Left forelimb (tissue), 1 donor: ENCODE data around the gene LPCAT2.
A peak's percentile ranks its signal among the peaks of the same experiment; 100 is the strongest.

Experiments
- DNase-seq: peaks from one replicate; pipeline ENCODE4 v3.0.0-alpha.2; 2018; ENCODE audit warnings: low spot score

Gene LPCAT2

GRCh38 chr16:55508941-55509931, at the start of gene LPCAT2:
Gene LPCAT2 (plus strand): TSS chr16:55509072. CDS start chr16:55509182, 110 bp downstream.
- DNase-seq: peak; percentile 90

- no peak for DNase-seq
Observed at GRCh38 chr16:55462241-55462640, 46.6 kb upstream of the LPCAT2 start.

GRCh38 chr16:55464375-55464774, 44.5 kb upstream of the LPCAT2 start:
- no peak for DNase-seq

GRCh38 chr16:55465077-55465896, 43.6 kb upstream of the LPCAT2 start:
- DNase-seq: peak; percentile 91

- DNase-seq: no peak
Observed at GRCh38 chr16:55466209-55466608, 42.7 kb upstream of the LPCAT2 start.

- no peak for DNase-seq
Observed at GRCh38 chr16:55467898-55468297, 41.0 kb upstream of the LPCAT2 start.

- no peak for DNase-seq
Observed at GRCh38 chr16:55468352-55468990, 40.4 kb upstream of the LPCAT2 start.

- no peak for DNase-seq
Observed at GRCh38 chr16:55469821-55470532, 38.9 kb upstream of the LPCAT2 start.

- DNase-seq: no peak
Observed at GRCh38 chr16:55470533-55471371, 38.1 kb upstream of the LPCAT2 start.

GRCh38 chr16:55471448-55472097, 37.3 kb upstream of the LPCAT2 start:
- no peak for DNase-seq

GRCh38 chr16:55473587-55473986, 35.3 kb upstream of the LPCAT2 start:
- DNase-seq: no peak

GRCh38 chr16:55474821-55475220, 34.1 kb upstream of the LPCAT2 start:
- no peak for DNase-seq

- no peak for DNase-seq
Observed at GRCh38 chr16:55475919-55476318, 33.0 kb upstream of the LPCAT2 start.

- DNase-seq: peak; percentile 73
Observed at GRCh38 chr16:55476625-55477533, 32.0 kb upstream of the LPCAT2 start.

GRCh38 chr16:55477736-55478135, 31.1 kb upstream of the LPCAT2 start:
- no peak for DNase-seq

- peak; percentile 92 for DNase-seq
Observed at GRCh38 chr16:55478827-55479429, 29.9 kb upstream of the LPCAT2 start, which contains the start of gene MMP2. Gene MMP2 (plus strand): TSS chr16:55479198. CDS start chr16:55479480, 282 bp downstream.

- DNase-seq: peak; percentile 71
Observed at GRCh38 chr16:55479430-55480140, 29.3 kb upstream of the LPCAT2 start.

- DNase-seq: peak; percentile 91
Observed at GRCh38 chr16:55480228-55480655, 28.6 kb upstream of the LPCAT2 start.
